EH (cell line): Measurements from ENCODE around the gene SP6.

Experiments used
- DNase-seq: peaks from one replicate; pipeline ENCODE4 v3.0.0-alpha.2; 2015; ENCODE audit warnings: low read depth

Gene SP6

DNA sequence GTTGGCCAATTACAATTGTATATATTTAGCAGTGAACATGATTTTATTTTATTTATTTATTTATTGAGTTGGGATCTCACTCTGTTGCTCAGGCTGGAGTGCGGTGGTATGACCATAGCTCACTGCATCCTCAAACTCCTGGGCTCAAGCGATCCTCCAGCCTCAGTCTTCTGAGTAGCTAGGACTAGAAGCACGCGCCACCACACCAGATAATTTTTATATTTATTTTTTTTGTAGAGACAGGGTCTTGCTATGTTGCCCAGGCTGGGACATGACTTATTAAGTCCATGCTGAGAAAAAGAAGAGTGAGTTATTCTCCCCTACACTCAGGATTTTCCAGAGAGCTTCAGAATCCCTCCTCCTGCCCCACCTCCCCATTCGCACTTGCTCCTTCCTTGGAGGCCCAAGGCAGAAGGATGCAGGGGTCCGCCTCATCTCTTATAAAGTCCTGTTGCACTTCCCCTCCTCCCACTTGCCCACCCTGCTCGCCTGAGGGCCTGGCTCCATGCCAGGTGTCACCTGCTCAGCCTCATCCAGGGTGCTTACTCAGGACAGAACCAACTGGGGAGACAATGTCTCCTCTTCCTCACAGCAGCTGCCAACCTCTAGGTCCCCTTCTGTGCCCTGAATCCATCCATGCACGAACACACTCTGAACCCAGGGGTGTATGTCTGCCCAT lies 29.0 kb upstream of the SP6 start:
- no peak for DNase-seq

DNA sequence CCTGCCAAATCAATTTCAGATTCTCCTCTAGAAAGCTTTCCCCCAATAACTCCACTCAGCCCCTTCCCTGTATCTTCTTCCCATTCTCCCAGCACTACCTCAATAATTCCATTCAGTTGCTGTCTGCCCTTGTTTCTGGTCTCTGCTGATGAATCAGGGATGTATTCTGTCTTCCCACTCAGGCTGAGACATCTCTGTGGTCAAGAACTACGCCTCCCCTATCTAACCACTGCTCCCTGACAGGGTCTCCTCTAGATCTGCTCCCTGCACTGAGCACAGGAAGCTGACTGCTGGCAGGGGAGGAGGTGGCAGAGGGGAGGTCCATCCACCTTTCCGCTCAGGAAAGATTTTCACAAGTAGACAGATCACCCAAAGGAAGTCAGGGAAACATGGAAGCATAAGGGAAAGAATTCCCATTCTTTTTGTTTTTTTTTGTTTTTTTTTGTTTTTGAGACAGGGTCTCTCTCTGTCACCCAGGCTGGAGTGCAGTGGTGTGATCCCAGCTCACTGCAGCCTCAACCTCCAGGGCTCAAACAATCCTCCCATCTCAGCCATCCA lies 28.1 kb upstream of the SP6 start:
- DNase-seq = peak; percentile 69

DNA sequence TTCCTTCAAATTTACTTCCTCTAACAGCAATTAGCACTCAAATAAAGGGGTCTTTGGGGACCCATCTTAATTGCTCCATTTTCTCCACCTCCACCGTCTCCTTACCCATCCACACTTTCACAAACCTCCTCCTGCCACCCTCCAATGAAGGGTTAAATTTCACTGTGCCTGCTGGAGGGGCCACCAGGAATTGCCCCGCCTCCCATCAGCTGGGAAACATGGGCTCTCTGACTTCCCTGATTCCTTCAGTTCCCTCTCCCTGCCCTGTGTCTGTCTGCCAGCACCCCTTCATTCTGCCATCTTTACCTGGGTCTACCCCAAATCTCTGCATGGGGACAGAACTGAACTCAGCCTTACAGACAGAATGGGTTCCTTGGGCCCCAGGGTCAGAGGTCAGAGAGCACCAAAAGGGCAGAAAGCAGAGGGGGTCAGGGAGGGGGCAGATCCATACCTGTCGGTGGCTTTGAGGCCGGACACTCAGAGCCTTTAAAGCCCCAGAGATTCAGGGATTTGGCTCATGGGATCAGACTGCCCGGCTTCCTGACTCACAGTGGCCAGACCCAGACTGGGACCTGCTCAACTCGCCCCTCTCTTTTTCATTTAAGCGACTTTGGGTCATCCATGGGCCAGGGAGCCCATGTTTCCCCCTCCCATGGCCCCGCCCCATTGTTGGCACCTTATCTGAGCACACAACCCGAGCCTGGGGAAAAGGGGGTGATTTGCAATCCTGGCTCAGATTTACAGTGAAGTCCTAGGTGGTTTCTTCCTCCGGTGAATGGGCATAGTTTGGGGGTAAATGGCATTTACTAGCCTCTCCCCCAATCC lies 27.5 kb upstream of the SP6 start:
- DNase-seq = peak; percentile 31

DNA sequence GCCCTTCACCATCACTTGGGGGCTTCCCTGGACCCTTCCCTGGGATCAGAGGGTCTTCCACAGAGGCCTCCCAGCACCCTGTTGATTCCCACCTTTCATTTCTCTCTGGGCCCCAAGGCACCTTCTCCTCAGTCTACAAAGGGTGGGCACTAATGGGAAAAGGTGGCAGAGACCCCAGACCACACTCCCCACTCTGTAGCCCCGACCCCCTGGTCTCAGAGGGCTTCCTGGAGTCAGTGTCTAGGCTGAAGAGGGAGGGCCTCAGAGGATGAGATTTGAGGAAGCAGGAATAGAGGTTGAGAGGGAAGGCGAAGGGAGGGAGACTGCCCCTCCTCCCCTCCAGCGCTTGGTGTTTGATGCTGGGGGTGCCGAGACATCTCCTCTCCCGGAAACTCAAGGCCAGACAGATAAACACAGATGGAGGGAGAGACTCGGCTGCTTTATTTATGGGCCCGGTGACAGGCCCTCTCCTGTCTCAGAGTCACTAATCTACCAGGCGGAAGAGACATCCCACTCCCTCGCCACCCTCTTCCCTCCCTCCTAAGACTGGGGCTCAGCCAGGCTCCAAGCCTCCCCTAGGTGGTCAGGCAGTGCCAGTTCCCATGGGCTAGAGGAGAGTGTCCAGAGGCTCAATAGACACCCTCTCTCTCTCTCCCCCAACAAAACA lies 26.5 kb upstream of the SP6 start:
- no peak for DNase-seq

DNA sequence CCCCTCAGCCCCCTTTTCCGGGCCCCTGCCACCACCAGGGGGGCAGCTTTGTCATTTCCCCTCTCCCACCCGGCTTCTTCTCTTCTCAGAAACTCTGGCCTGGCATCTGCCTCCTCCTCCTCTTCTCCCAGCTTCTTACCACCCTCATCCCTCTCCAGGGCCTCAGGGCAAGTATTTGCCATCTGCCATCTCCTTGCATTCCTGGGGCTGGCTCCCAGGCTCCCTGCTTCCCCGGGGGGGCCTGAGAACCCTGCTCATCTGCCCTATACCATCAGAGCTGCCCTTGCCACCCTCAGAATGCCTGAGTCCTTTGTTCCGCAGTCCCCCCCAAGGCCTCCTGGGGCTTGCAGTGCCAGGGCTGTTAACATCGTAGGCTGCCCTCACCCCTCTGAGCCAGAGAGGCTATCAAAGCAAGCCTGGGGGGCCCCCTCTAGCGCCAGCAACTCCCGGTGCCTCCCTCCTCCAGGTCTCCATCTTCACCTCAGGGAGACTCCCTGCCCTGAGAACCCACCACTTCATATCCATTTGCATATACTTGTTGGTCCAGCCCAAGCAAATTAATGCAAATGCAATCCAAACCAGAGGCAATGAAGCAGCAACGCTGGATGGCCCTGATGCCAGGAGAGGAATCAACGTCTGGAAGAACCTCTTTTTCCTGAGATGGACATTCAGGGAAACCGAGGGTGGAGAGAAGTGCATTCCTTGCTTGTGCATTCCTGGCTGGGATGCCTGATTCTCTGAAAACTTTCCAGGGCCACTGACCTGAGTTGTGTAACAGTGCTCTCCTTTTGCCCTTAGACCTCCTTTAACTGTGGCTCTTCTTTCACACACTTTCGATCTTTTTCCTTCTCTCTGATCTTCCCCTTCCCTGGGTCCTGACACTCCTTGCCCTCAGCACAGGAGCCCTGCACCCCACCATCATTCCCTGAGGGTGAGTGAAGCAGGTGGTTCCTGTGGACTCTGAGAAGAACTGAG lies 24.3 kb upstream of the SP6 start:
- peak; percentile 57 for DNase-seq

DNA sequence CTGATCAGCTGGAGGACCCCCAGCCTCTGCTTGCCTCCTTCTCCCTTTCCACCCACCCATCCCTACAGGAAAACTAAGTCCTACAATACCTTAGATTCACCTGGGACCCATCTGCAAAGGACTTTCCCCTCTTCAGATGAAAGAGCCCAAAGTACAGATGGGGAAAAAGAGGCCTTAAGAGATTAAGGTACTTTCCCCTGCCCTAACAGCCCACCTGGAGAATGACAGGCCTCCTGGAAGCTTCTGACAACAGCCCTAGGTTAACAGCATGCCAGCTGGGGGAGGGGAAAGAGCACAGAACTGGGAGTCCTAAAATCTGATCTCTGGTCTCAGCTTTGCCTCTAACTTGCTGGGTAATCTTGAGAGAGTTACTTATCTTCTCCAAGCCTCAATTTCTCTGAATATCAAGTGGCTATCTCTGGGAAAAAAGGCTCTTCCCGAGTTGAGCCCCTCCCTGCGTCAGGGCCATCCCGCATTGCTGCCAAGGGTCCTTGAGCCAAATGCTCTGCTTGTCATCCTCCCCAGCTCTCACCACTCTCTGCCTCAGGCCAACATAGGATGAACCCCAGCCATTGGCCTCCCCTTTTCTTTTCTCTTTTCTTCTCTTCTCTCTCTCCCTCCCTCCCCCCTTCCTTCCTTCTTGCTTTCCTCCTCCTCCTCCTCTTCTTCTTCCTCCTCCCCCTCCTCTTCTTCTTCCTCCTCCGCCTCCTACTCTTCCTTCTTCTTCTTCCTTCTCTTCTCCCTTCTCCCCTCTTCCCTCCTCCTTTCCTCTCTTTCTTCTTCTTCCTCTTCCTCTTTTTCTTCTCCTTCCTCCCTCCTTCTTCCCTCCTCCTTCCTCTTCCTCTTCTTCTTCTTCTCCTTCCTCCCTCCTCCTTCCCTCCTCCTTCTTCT lies 22.5 kb upstream of the SP6 start:
- no peak for DNase-seq

DNA sequence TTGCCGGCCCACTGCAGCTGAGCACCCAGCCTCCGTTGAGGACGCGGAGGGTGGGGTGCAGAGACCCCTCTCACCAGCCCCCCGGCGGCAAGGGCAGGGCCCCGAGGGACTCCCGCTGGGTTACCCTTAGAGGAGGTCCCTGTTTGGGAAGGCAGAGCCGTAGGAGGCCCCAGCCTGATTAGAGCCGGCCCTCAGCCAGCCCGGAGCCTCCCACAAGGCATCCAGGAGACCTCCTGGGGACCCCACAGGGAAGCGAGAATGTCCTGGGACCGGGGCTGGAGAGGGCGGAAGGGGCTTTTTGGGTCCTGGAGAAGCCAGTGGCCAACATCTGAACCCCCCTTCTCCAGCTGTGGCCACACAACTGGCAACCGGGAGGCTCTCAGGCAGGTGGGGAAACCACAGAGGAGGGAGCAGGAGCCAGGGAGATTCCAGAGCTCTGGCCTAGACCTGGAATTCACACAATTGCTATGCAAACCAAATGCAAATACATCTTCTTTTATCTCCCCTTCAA lies 21.7 kb upstream of the SP6 start:
- no peak for DNase-seq

DNA sequence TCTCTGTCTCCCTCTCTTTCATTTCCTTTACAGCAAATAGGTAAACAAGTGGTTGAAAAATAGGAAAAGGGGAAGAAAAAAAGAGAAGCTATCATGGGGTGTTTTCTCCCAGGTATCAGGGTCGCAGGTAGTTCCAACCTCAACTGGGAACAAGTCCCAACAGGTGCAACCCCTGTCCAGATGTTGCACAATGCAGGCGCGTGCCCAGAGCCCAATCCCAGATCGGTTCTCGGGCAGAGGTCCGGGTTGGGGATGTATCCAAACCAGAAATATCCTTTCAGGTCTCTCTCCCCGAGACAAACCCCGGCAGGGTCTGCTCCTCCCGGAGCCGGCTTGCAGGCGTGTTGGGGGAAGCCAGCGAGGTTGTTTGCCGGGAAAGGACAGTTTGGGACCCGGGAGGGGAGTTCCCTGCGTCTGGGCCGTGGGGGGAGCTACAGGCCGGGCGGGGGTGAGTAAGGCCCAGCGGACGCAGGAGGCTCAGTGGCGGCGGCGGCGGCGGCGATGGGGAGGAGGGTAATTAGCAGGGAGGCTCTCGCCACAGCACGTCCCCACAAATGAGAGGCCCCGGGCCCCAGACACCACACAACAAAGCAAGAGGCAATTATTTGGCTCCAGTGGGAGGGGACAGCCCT lies 21.2 kb upstream of the SP6 start:
- DNase-seq = no peak

DNA sequence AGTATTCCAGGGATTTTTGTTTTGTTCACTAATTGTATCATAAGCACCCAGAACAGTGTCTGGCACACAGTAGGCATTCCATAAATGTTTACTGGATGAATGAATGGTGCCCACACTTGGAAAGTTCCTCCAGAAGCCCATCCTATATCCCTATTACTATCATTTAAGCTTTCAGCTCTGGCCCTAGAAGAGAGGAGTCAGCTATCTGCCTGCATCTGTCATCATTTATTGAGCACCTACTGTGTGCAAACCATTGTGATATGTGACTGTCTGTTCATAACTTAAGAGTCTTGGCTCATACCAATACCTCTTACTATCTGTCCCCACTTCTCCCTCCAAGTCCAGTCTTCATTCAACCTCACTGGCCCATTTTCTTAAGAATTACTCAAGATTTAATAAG lies 20.1 kb upstream of the SP6 start:
- DNase-seq = no peak

DNA sequence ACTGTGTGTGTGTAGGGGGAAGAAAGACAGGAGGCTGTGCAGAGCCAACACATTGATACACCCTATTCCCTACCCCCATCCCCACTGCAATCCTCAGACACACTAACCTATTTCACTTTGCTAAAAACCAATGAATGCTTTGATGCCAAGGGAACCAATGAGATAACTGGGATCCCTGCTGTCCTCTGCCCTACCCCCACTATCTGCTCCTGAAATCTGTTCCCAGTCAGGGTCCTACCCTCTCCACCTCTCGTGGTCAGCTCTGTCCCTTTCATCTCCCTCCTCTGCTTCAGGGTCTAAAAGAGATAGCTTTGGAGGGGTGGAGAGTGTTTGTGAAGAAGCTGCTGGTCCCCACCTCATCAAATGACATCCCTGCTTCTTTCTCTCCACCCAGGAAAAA lies 19.1 kb upstream of the SP6 start:
- DNase-seq = no peak

DNA sequence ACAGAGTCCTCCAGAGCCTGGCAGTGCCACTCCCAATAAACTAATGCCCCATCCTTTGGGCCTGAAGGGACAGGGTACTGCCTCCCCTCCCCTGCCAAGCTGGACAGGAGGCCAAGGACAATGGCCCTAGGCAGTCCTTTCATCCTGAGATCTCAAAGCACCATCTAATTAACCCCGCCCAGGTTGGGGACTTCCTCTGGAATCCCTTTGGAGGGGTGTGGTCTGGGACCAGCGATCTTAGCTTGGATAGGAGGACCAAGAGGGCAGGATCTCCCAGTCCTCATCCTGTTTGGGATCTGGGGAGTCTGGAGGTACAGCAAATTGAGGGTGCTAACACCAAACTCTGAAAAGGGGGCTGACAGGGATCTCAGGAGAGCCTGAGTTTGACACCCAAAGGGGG lies 18.2 kb upstream of the SP6 start:
- DNase-seq = no peak

DNA sequence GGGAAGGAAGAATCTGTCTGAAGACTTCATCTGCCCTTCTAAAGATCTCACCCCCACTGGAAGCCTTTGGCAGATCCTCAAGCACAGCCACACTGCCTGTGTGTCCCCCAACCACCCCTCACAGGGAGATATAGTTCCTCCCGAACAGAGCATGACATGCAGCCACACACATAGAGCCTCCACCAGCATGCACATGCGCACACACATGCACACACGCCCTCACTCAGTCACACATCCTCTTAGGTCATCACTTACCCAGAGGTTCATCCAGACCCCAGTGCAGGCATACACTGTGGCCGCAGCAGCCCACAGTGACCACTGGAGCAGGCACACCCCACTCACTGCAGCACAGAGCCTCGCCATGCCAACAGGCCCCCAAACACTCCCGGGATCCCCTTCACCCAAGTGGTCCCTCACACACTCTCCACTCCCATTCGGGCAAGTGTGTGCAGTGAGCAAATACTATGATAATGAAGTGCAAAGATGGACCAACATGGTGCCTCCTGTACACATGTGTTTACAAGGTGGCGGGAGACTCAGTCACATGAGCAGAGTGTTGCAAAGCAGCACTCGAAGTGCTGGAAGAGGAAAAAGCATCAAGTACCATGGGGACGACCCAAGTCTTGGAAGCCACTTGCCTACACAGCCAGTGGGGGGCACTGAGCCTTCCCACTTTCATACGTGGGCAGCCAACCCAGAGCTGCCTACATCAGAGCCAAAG lies 17.0 kb upstream of the SP6 start:
- DNase-seq = no peak

DNA sequence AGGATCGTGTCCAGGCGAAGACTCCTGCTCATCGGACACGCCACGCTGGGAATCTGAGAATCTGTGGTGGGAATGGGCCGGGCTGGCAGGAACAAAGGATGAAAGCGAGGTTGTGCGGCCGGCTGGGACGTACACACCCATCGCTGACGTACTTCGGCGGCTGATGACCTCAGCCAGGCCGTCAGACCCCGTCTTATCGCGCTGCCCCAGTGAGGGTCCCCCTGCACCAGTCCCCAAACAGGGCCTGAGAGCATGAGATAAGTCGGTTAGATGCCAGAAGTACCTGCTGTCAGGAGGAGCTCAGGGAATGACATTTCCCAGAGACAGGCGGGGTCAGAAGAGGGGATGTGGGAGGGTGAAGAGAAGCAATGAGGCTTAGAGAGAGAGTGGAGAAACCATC lies 16.0 kb upstream of the SP6 start:
- no peak for DNase-seq

DNA sequence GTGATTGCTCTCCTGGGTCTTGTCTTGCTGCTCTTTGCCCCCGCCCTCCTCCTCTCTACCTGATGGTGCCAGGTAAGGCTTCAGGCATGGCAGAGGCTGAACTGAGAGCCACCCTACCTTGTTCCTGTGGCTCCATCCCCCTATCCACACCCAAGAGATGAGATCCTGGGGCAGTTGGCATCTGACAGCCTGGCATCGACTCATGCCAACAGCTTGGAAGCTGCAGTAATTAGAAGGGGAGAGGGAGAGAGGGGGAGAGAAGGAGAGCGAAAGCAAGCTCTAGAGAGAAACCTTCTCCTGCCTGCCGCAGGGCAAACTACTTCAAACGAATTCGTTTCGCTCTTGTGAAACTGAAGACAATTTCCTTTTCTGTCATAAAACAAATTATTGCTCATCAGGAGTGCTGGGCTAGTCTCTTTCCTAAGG lies 13.8 kb upstream of the SP6 start:
- DNase-seq = peak; percentile 57

DNA sequence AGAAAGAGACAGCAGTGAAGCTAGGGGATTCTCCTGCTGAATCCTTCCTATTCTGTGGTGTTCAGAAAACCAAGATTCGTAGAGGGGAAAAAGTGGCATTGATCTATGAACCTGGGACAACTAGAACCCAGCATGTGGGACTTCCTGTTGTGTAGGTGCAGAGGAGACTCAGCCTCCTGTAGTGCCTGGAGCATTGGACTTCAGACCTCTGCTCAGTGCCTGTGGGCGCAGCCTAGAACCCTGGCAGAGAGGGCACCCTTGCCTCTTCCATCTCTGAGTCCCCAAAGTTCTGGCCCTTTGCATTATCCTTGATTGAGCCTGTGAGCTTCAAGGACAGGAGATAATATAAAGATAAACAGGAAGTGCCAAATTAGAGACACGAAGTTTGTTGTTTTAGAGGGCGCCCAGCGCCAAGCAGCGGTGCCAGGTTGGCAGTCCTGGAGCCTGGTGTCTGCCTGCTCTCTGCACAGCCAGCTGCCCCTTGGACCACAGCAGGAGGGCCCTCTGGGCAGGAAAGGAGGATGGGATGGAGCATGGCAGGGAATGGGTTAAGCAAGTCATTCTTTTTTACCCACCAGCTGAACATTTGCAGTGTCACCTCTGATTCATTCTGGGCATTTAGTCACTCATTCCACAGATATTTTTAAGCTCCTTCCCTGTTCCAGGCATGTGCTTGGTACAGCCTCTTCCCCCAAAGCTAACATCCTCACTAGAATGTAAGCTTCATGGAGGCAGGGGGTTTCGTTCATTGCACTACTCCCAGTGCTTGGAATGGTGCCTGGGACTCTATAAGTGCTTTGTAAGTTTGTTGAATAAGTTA lies 11.9 kb upstream of the SP6 start:
- DNase-seq = peak; percentile 91

DNA sequence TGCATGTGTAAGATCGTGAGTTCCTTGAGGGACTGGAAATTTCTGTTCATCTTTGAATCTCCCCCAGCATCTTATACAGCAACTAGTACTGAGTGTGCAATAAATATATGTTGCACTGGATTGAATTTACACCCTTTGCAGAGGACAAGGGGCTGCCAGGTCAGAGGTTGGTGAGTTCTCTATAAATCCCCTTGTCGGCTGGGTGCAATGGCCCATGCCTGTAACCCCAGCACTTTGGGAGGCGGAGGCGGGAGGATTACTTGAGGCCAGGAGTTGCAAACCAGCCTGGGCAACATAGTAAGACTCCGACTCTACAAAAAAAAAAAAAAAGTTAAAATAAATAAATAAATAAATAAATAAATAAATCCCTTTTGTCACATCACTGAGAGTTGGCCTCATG lies 9.4 kb upstream of the SP6 start:
- no peak for DNase-seq

DNA sequence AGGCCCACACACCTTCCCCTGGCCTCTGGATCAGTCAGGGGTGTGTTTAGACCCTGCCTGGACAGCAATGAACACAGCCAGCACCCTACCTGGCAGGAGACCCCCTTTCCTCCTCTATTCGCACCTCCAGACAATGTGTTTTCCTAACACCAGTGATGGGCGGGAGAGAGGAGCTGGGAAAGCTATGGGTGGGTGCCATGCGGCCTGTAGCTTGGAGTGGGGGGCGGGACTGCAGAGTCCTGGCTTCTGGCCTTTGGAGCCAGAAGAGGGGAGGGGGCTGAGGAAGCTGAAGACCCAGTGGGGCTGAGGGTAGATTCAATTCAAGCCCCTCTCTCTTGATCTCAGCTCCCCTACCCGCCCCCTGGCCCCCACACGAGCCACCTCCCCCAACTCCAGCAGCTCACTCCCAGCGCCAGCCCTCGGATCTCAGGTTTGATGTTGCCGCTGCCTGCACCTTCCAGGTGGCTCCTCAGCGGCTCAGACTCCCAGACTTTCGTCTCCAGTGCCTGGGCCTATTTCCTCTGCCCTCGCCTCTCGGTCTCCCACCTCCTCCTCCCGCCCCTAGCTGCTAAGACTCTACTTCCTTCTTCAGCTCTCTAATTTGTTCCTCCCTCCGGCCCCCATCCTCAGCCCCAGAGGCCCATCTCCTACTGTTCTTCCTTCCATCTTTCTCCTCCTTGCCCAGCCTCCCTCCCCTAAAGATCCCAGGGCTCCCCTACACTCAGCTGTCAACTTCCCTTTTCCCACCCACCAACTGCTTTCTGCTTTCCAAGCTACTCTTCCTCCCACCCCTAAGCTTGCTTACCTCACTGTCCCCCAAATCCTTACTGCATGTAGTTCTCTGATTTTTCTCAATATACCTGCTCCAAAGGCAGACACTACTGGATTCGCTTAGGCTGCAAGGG lies 6.8 kb upstream of the SP6 start:
- no peak for DNase-seq
